ENCODE data around the gene ING3. TPM values are rescaled to one million over a fixed set of nuclear protein-coding genes. Genes with fewer than 3 reads are reported as not detected.

ING3 gene
- total and polyA plus RNA-seq, 9 of the 15 experiments (the other 6 are each of a cell fraction or from before 2014, with no cell fraction given): 22.8 to 233 (median 50.4) TPM

GRCh38 chr7:120949998-120950538 is 509 bp upstream of the ING3 start (continued):
- TF ChIP-seq PRMT5 (CRISPR knock-in tag; IDR thresholded peaks at IDR 0.05) (no peak), CTBP1 (IDR thresholded peaks at IDR 0.05; ENCODE audit: borderline replicate concordance) (peak; percentile 41; the same call in 1 of the 2 replicates), TEAD1 (CRISPR knock-in tag; IDR thresholded peaks at IDR 0.05) (0 out of 4 replicates have a peak, but pooled peaks of 1 of the 2 experiments have one; percentile 77), NR2C1 (IDR thresholded peaks at IDR 0.05) (peak; percentile 39; the same call in 1 of the 2 replicates), NR2C1 (tag; IDR thresholded peaks at IDR 0.05) (no peak; the same call in 1 of the 2 replicates), GATAD2A (IDR thresholded peaks at IDR 0.05) (no peak), U2AF2 (optimal IDR thresholded peaks at IDR 0.05; ENCODE audit: low read depth, low read length) (no peak), ZNF121 (CRISPR knock-in tag; conservative IDR thresholded peaks at IDR 0.05) (no peak), KDM4B (IDR thresholded peaks at IDR 0.05; ENCODE audit: borderline replicate concordance in 2 of 2, low read depth in 1 of 2) (peak in 1 of 2 experiments; percentile 92; a peak in 1 of 4 replicates), TAF9B (IDR thresholded peaks at IDR 0.05; ENCODE audit: partially characterized antibody) (peak; percentile 7), ZNF3 (CRISPR knock-in tag; IDR thresholded peaks at IDR 0.05) (0 out of 2 replicates have a peak, but pooled peaks have one; percentile 35), CUX1 (CRISPR knock-in tag; IDR thresholded peaks at IDR 0.05) (peak; percentile 48; the same call in 1 of the 2 replicates), STAT5A (IDR thresholded peaks at IDR 0.05; ENCODE audit: borderline replicate concordance, low read length) (0 out of 2 replicates have a peak, but pooled peaks have one; percentile 24), ZEB2 (IDR thresholded peaks at IDR 0.05) (0 out of 2 replicates have a peak, but pooled peaks have one; percentile 40), TBP (optimal IDR thresholded peaks at IDR 0.05; ENCODE audit: low read depth, low read length) (peak; percentile 77), SRSF3 (IDR thresholded peaks at IDR 0.05; ENCODE audit: insufficient read depth, low read length) (no peak), NCOA6 (IDR thresholded peaks at IDR 0.05) (peak; percentile 43; the same call in 1 of the 2 replicates)
